ENCODE measurements around the gene CUL3. TPM values are rescaled to one million over a fixed set of nuclear protein-coding genes. Genes with fewer than 3 reads are reported as not detected.
"Not testable (repeated sequence)": the region's sequence is repeated elsewhere in the genome, so short reads cannot be mapped to it uniquely, and the experiment has no call there.

The CUL3 gene
- 77.5 TPM for total RNA-seq
- long read RNA-seq, full-length matches to known transcripts: 128 of 143 reads
- long read RNA-seq, partial matches to known transcripts: 11 of 143 reads
- long read RNA-seq, other reads (novel, unspliced or antisense): 4 of 143 reads

- DNase-seq (peak; percentile 98), ATAC-seq (peak; percentile 98)
- intact Hi-C loops (cut with micrococcal nuclease): no loop called here
These were observed at the start of gene CUL3 for GRCh38 chr2:224585211-224586088. Gene CUL3 (minus strand): TSS chr2:224585363. CDS start chr2:224585009, 354 bp downstream.

GRCh38 chr2:224630659-224631550, 45.7 kb upstream of the CUL3 start:
- ATAC-seq (no peak), DNase-seq (no peak)
- intact Hi-C loops (cut with micrococcal nuclease): no loop called here

GRCh38 chr2:224628416-224628815, 43.3 kb upstream of the CUL3 start:
- intact Hi-C loops (cut with micrococcal nuclease): no loop called here
- ATAC-seq (no peak), DNase-seq (no peak)

- no peak for ATAC-seq
- intact Hi-C loops (cut with micrococcal nuclease): no loop called here
- no peak for DNase-seq
These were observed 41.6 kb upstream of the CUL3 start for GRCh38 chr2:224626735-224627134.

- intact Hi-C loops (cut with micrococcal nuclease): no loop called here
- no peak for ATAC-seq
- DNase-seq: no peak
These were observed 28.6 kb upstream of the CUL3 start for GRCh38 chr2:224613543-224614286.

- intact Hi-C loops (cut with micrococcal nuclease): no loop called here
- no peak for DNase-seq
- ATAC-seq: no peak
These were observed 27.4 kb upstream of the CUL3 start for GRCh38 chr2:224612578-224612977.

- ATAC-seq (no peak), DNase-seq (no peak)
- intact Hi-C loops (cut with micrococcal nuclease): no loop called here
These were observed 26.8 kb upstream of the CUL3 start for GRCh38 chr2:224611938-224612337.

- no peak for DNase-seq
- ATAC-seq: no peak
- intact Hi-C loops (cut with micrococcal nuclease): no loop called here
These were observed 22.9 kb upstream of the CUL3 start for GRCh38 chr2:224608104-224608503.

GRCh38 chr2:224603746-224604500, 18.8 kb upstream of the CUL3 start:
- ATAC-seq; DNase-seq; intact Hi-C loops (cut with micrococcal nuclease): not testable (repeated sequence)

- ATAC-seq; DNase-seq; intact Hi-C loops (cut with micrococcal nuclease): not testable (repeated sequence)
These were observed 17.7 kb upstream of the CUL3 start for GRCh38 chr2:224602778-224603375.

GRCh38 chr2:224601923-224602322, 16.8 kb upstream of the CUL3 start:
- DNase-seq (no peak), ATAC-seq (no peak)
- intact Hi-C loops (cut with micrococcal nuclease): no loop called here

GRCh38 chr2:224598678-224599077, 13.5 kb upstream of the CUL3 start:
- DNase-seq: no peak
- no peak for ATAC-seq
- intact Hi-C loops (cut with micrococcal nuclease): no loop called here

GRCh38 chr2:224596289-224596688, 11.1 kb upstream of the CUL3 start:
- DNase-seq: no peak
- intact Hi-C loops (cut with micrococcal nuclease): no loop called here
- ATAC-seq: no peak

GRCh38 chr2:224595518-224595917, 10.4 kb upstream of the CUL3 start:
- intact Hi-C loops (cut with micrococcal nuclease): no loop called here

GRCh38 chr2:224594840-224595239, 9.7 kb upstream of the CUL3 start:
- ATAC-seq (no peak), DNase-seq (no peak)
- intact Hi-C loops (cut with micrococcal nuclease): no loop called here

More at GRCh38 chr2:224595518-224595917, 10.4 kb upstream of the CUL3 start:
- ATAC-seq (no peak), DNase-seq (no peak)

GRCh38 chr2:224591220-224591619, 6.1 kb upstream of the CUL3 start:
- intact Hi-C loops (cut with micrococcal nuclease): no loop called here
- no peak for DNase-seq
- ATAC-seq: no peak

- ATAC-seq (no peak), DNase-seq (no peak)
- intact Hi-C loops (cut with micrococcal nuclease): no loop called here
These were observed 1.0 kb upstream of the CUL3 start for GRCh38 chr2:224586127-224586695.

- peak; percentile 73 for DNase-seq
- ATAC-seq: no peak
- intact Hi-C loops (cut with micrococcal nuclease): no loop called here
These were observed 365 bp downstream of the CUL3 start for GRCh38 chr2:224584785-224585210.
